GM12878 (cell line): ENCODE data around the gene ULK1. TPM values are rescaled to one million over a fixed set of nuclear protein-coding genes. Genes with fewer than 3 reads are reported as not detected.

Experiments used
- ATAC-seq: fragments of 200-7000 bp; cut with Tn5 transposase; 3 replicates; pipeline ENCODE4 v1.9.1; 2020; ENCODE audit warnings: mild to moderate bottlenecking, moderate library complexity
- BruUV-seq: library from RNA; stranded (reverse); fragments of 400-500 nt; replicated peaks from 2 replicates; lab custom pipeline; 2021; lab: Mats Ljungman, UMichigan
- CTCF ChIA-PET: fragments of 300-600 bp; sonication (Branson Sonifier 250); formaldehyde crosslinking; extraction: SDS; loops from one replicate; lab custom pipeline; 2021; ENCODE audit warnings: inconsistent platforms; lab: Yijun Ruan, JAX
- POLR2A ChIA-PET: fragments of 350-600 bp; formaldehyde crosslinking; extraction: SDS; loops from one replicate; lab custom pipeline; 2021; ENCODE audit warnings: inconsistent platforms; lab: Charles Lee
- RAD21 ChIA-PET: fragments of 300-600 bp; sonication (Branson Sonifier 250); formaldehyde crosslinking; loops from one replicate; lab custom pipeline; 2023; ENCODE audit warnings: antibody characterized with exemption; ENCODE audit not compliant: unreplicated experiment; lab: Charles Lee
- SMC1A ChIA-PET: fragments of 300-600 bp; sonication (Branson Sonifier 250); formaldehyde crosslinking; loops from one replicate; lab custom pipeline; 2023; ENCODE audit not compliant: unreplicated experiment, uncharacterized antibody; lab: Charles Lee
- DNase-seq: peaks from one replicate; pipeline ENCODE4 v3.0.0-alpha.2; 2011; ENCODE audit warnings: low read depth, low spot score
- FAIRE-seq: peaks from 3 replicates; lab custom pipeline; 2011; peaks lifted over from hg19 to GRCh38; lab: Jason Lieb, UNC
- H2AFZ ChIP-seq: 2 replicates; pipeline ENCODE4 v1.6.0; 2011; ENCODE audit warnings: low read depth, low read length, control low read depth; ENCODE audit not compliant: control insufficient read depth
- H3K27ac ChIP-seq: 2 replicates; pipeline ENCODE4 v1.5.1; 2011; ENCODE audit warnings: control low read depth; ENCODE audit not compliant: control insufficient read depth, insufficient read depth
- H3K27me3 ChIP-seq, 2 experiments: replicated peaks in 1 of 2; 2 replicates each; pipeline versions ENCODE4 v1.6.0 to v1.6.1; 2011; ENCODE audit warnings: low read length in 1 of 2; ENCODE audit not compliant: control insufficient read depth in 2 of 2, insufficient read depth in 2 of 2
- H3K36me3 ChIP-seq, 2 experiments: 2 replicates each; pipeline ENCODE4 v1.5.1; 2011; ENCODE audit warnings: low read length in 1 of 2; ENCODE audit not compliant: control insufficient read depth in 2 of 2, insufficient read depth in 2 of 2
- H3K4me1 ChIP-seq: 2 replicates; pipeline ENCODE4 v1.6.1; 2011; ENCODE audit warnings: mild to moderate bottlenecking, low read length, moderate library complexity, mixed read lengths; ENCODE audit not compliant: control insufficient read depth, insufficient read depth
- H3K4me2 ChIP-seq: 2 replicates; pipeline ENCODE4 v1.6.0; 2011; ENCODE audit warnings: control low read depth; ENCODE audit not compliant: control insufficient read depth, insufficient read depth
- H3K4me3 ChIP-seq: fragments of 200-600 bp; sonication (generic); 2 replicates; pipeline ENCODE4 v1.5.1; 2016
- H3K79me2 ChIP-seq: 2 replicates; pipeline ENCODE4 v1.6.0; 2011; ENCODE audit warnings: low read length; ENCODE audit not compliant: control insufficient read depth, insufficient read depth
- H3K9ac ChIP-seq: 2 replicates; pipeline ENCODE4 v1.8.0; 2011; ENCODE audit warnings: low read length, control low read depth, mixed read lengths; ENCODE audit not compliant: control insufficient read depth, insufficient read depth
- H3K9me3 ChIP-seq: replicated peaks from 3 replicates; pipeline ENCODE4 v1.5.1; 2011; ENCODE audit warnings: mild to moderate bottlenecking, low read length; ENCODE audit not compliant: control insufficient read depth, insufficient read depth
- H4K20me1 ChIP-seq: 2 replicates; pipeline ENCODE4 v1.6.0; 2011; ENCODE audit not compliant: control insufficient read depth, insufficient read depth
- CTCF ChIP-seq, 3 experiments: IDR thresholded peaks in 2 of 3; conservative IDR thresholded peaks in 1 of 3; 2 replicates each; pipeline ENCODE4 v1.5.1; 2011; ENCODE audit warnings: low read depth in 3 of 3, low read length in 3 of 3, mild to moderate bottlenecking in 3 of 3, control low read depth in 2 of 3, moderate library complexity in 2 of 3, inconsistent platforms in 1 of 3, mixed read lengths in 1 of 3; ENCODE audit not compliant: control insufficient read depth in 2 of 3, insufficient read depth in 1 of 3; ENCODE audit errors: extremely low read depth in 1 of 3
- HSF1 ChIP-seq: fragments of 150-350 bp; IDR thresholded peaks from 2 replicates; pipeline ENCODE4 v1.6.1; 2014; ENCODE audit warnings: mild to moderate bottlenecking, low read depth, low read length
- KAT2A ChIP-seq: conservative IDR thresholded peaks from 2 replicates; pipeline ENCODE4 v1.6.1; 2011; ENCODE audit warnings: low read depth, low read length; ENCODE audit not compliant: control insufficient read depth
- RELA ChIP-seq: fragments of 450-650 bp; IDR thresholded peaks from 2 replicates; pipeline ENCODE4 v1.8.0; 2014; ENCODE audit warnings: borderline replicate concordance; ENCODE audit not compliant: partially characterized antibody
- RELB ChIP-seq: fragments of 450-650 bp; IDR thresholded peaks from 2 replicates; pipeline ENCODE4 v1.6.1; 2017; ENCODE audit warnings: low read depth, mild to moderate bottlenecking, moderate library complexity
- USF1 ChIP-seq: IDR thresholded peaks from 2 replicates; pipeline ENCODE4 v1.6.1; 2011; ENCODE audit warnings: borderline replicate concordance, low read depth, mild to moderate bottlenecking, moderate library complexity, mixed read lengths, low read length; ENCODE audit not compliant: insufficient read depth; ENCODE audit errors: extremely low read length
- YY1 ChIP-seq: IDR thresholded peaks from 2 replicates; pipeline ENCODE4 v1.6.1; 2011; ENCODE audit warnings: low read depth, mild to moderate bottlenecking, low read length
- WGBS: methylation state at CpG from one replicate; pipeline ENCODE4 v1.1.6; 2016; ENCODE audit warnings: low lambda C conversion rate; ENCODE audit not compliant: insufficient replicate concordance, insufficient coverage; ENCODE audit errors: missing lambda C conversion rate; 5-methylcytosine and 5-hydroxymethylcytosine counted together
- in situ Hi-C: fragments of 300-500 bp; cut with MboI; formaldehyde crosslinking; loops from 9 replicates; pipeline ENCODE4 v1.14.3; 2018; ENCODE audit warnings: mixed read lengths
- intact Hi-C: fragments of 100-400 bp; cut with micrococcal nuclease; formaldehyde crosslinking; loops from one replicate; pipeline ENCODE4 v1.14.2; 2022; ENCODE audit not compliant: unreplicated experiment
- polyA plus RNA-seq, 11 experiments: library from polyadenylated mRNA; depleted of rRNA in 4 of 11; unstranded in 6 of 11; stranded (reverse) in 5 of 11; fragments of >200 nt; fragmentation: Nextera tagmentation in 4 of 11; fragmentation: Illumina TruSeq in 1 of 11; extraction: Ambion mirVana in 4 of 11; extraction: Trizol in 1 of 11; gene quantifications; 1 replicate in 1 of 11; 2 replicates in 10 of 11; pipeline versions ENCODE4 v1.2.1 to v1.2.3, GENCODE V29; 2011 to 2016; ENCODE audit warnings: inconsistent platforms in 2 of 11, missing spikeins in 2 of 11, low read depth in 1 of 11
- total RNA-seq, 4 experiments: library from RNA; depleted of rRNA in 3 of 4; stranded (reverse); fragments of >200 nt in 3 of 4; fragmentation: Illumina TruSeq in 1 of 4; extraction: Trizol in 1 of 4; gene quantifications; 2 replicates each; pipeline versions ENCODE4 v1.2.1 to v1.2.3, GENCODE V29; 2013 to 2021

Gene ULK1
- total and polyA plus RNA-seq, 10 of the 15 experiments (the other 5 are each of a cell fraction or from before 2014, with no cell fraction given) = 0.13 to 14.1 (median 1.5) TPM

DNA sequence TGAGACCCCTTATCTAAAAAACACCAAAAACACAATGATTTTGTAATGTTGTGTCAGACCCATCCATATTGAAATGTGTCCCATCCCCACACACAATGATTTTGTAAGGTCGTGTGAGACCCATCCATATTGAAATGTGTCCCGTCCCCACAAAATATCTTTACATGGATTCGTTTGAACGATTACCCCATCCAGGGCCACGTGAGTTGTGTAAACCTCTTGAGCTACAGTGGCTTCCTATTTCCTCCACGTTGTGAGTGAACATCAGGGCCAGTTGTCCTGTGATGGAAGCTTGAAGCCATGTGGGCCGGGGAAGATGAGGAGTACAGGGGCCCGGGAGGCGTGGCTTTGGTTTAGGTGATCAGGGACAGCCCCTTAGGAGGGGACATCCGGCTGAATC, 27.0 kb upstream of the ULK1 start (continued):
- TF ChIP-seq HSF1 = no peak
- TF ChIP-seq RELB = no peak

GRCh38 chr12:131867891-131868675, 26.3 kb upstream of the ULK1 start:
- CTCF ChIA-PET = no interaction called here
- no peak for FAIRE-seq
- 51% methylated on average over 28 of the region's 28 CpGs for WGBS
- in situ Hi-C loops (no loop called here), intact Hi-C loops (no loop called here)
- RAD21 ChIA-PET = no interaction called here
- no peak overlapping the region for H3K4me3 ChIP-seq
- H3K79me2 ChIP-seq = no peaks in the 10 kb centered on the region
- H3K36me3 ChIP-seq = no peaks in the 10 kb centered on the region
- SMC1A ChIA-PET = no interaction called here
- ATAC-seq = no peak
- no peak overlapping the region for H3K27ac ChIP-seq
- H3K4me1 ChIP-seq = no peaks in the 10 kb centered on the region
- BruUV-seq = no TSS peak
- POLR2A ChIA-PET = no interaction called here
- no peak overlapping the region for H3K9ac ChIP-seq
- no peak overlapping the region for H2AFZ ChIP-seq
- no peak for DNase-seq
- TF ChIP-seq USF1 (no peak), CTCF (IDR thresholded peaks at IDR 0.05 in 2 of 3, conservative IDR thresholded peaks at IDR 0.05 in 1 of 3; ENCODE audit: control insufficient read depth in 2 of 3, extremely low read depth in 1 of 3, insufficient read depth in 1 of 3, low read depth in 3 of 3, low read length in 3 of 3) (no peak), RELB (no peak), RELA (no peak), KAT2A (no peak), YY1 (no peak)
- H3K4me2 ChIP-seq = no peak overlapping the region
- no peaks in the 10 kb centered on the region for H4K20me1 ChIP-seq
- H3K27me3 ChIP-seq = no peaks in the 10 kb centered on the region
- H3K9me3 ChIP-seq = no peaks in the 10 kb centered on the region
